HUES64 (cell line): ENCODE measurements around the gene ZZZ3.
"Not testable (repeated sequence)": the region's sequence is repeated elsewhere in the genome, so short reads cannot be mapped to it uniquely, and the experiment has no call there.

Experiments
- H3K27ac ChIP-seq: 2 replicates; pipeline ENCODE4 v1.7.0; 2013; ENCODE audit warnings: low read depth, low read length, inconsistent platforms
- H3K27me3 ChIP-seq: 2 replicates; pipeline ENCODE4 v1.6.1; 2013; ENCODE audit warnings: mild to moderate bottlenecking, low read length; ENCODE audit not compliant: insufficient read depth
- H3K36me3 ChIP-seq: 2 replicates; pipeline ENCODE4 v1.6.1; 2013; ENCODE audit warnings: mild to moderate bottlenecking, low read length; ENCODE audit not compliant: insufficient read depth
- H3K4me1 ChIP-seq: 2 replicates; pipeline ENCODE4 v1.6.1; 2013; ENCODE audit warnings: mild to moderate bottlenecking, low read length, moderate library complexity; ENCODE audit not compliant: insufficient read depth
- H3K4me3 ChIP-seq: 2 replicates; pipeline ENCODE4 v1.5.1; 2013; ENCODE audit warnings: mild to moderate bottlenecking, low read length, moderate library complexity
- H3K9ac ChIP-seq: 2 replicates; pipeline ENCODE4 v1.6.1; 2013; ENCODE audit warnings: mild to moderate bottlenecking, low read depth, low read length
- H3K9me3 ChIP-seq: 2 replicates; pipeline ENCODE4 v1.6.1; 2013; ENCODE audit warnings: low read depth, low read length; ENCODE audit not compliant: insufficient read depth
- whole genome bisulfite sequencing: fragments of 150-250, 120-280 bp; methylation state at CpG from one replicate; pipeline ENCODE4 v1.1.7; 2013; ENCODE audit warnings: missing lambda C conversion rate; 5-methylcytosine and 5-hydroxymethylcytosine counted together

ZZZ3 gene

GRCh38 chr1:77687519-77687906 is 5.1 kb upstream of the ZZZ3 start:
- peaks cover 4% of the 10 kb centered on the region; the same call in 1 of the 2 replicates for H3K4me1 ChIP-seq
- H3K9ac ChIP-seq, result peak overlapping the region; percentile 53; the same call in 1 of the 2 replicates
- H3K36me3 ChIP-seq, result no peaks in the 10 kb centered on the region
- peak overlapping the region; percentile 39; the same call in 1 of the 2 replicates for H3K27ac ChIP-seq
- 63% methylated on average over 21 of the region's 21 CpGs for WGBS
- peak overlapping the region; percentile 44 for H3K4me3 ChIP-seq
- H3K27me3 ChIP-seq, result no peaks in the 10 kb centered on the region
- H3K9me3 ChIP-seq, result no peaks in the 10 kb centered on the region

GRCh38 chr1:77686796-77687518 is 4.5 kb upstream of the ZZZ3 start:
- 90% methylated on average over 29 of the region's 33 CpGs for WGBS
- Histone ChIP-seq H3K27me3 (no peaks in the 10 kb centered on the region), H3K36me3 (no peaks in the 10 kb centered on the region), H3K27ac (peak overlapping the region; percentile 39; the same call in 1 of the 2 replicates), H3K4me3 (peak overlapping the region; percentile 44), H3K9ac (peak overlapping the region; percentile 53; the same call in 1 of the 2 replicates), H3K4me1 (peaks cover 4% of the 10 kb centered on the region; the same call in 1 of the 2 replicates), H3K9me3 (no peaks in the 10 kb centered on the region)

- Histone ChIP-seq H3K9me3 (no peaks in the 10 kb centered on the region), H3K9ac (peak overlapping the region; percentile 100), H3K4me1 (peaks cover 11% of the 10 kb centered on the region; the same call in 1 of the 2 replicates), H3K27ac (peak overlapping the region; percentile 99), H3K27me3 (no peaks in the 10 kb centered on the region), H3K4me3 (peak overlapping the region; percentile 98), H3K36me3 (no peaks in the 10 kb centered on the region; the same call in 1 of the 2 replicates)
- under 1% methylated on average over 72 of the region's 72 CpGs for WGBS
These were observed 996 bp upstream of the ZZZ3 start for GRCh38 chr1:77683160-77684148.

- WGBS, result 88% methylated on average over 2 of the region's 2 CpGs
- Histone ChIP-seq H3K27ac (no peak overlapping the region), H3K4me3 (no peak overlapping the region), H3K9me3 (no peaks in the 10 kb centered on the region), H3K36me3 (no peaks in the 10 kb centered on the region; the same call in 1 of the 2 replicates), H3K9ac (no peak overlapping the region), H3K27me3 (no peaks in the 10 kb centered on the region), H3K4me1 (peaks cover 11% of the 10 kb centered on the region; the same call in 1 of the 2 replicates)
These were observed 2.3 kb downstream of the ZZZ3 start for GRCh38 chr1:77680173-77680572.

GRCh38 chr1:77678660-77679610 is 3.5 kb downstream of the ZZZ3 start:
- H3K9ac ChIP-seq, result no peak overlapping the region
- no peaks in the 10 kb centered on the region for H3K9me3 ChIP-seq
- no peaks in the 10 kb centered on the region for H3K27me3 ChIP-seq
- 94% methylated on average over 5 of the region's 5 CpGs for WGBS
- no peak overlapping the region for H3K27ac ChIP-seq
- no peaks in the 10 kb centered on the region; the same call in 1 of the 2 replicates for H3K36me3 ChIP-seq
- H3K4me1 ChIP-seq, result peaks cover 8% of the 10 kb centered on the region; the same call in 1 of the 2 replicates
- H3K4me3 ChIP-seq, result no peak overlapping the region

- peaks cover 16% of the 10 kb centered on the region for H3K4me1 ChIP-seq
- WGBS, result 93% methylated on average over 2 of the region's 3 CpGs
- not testable (repeated sequence) for H3K9ac ChIP-seq, H3K9me3 ChIP-seq, H3K36me3 ChIP-seq, H3K27me3 ChIP-seq, H3K27ac ChIP-seq, H3K4me3 ChIP-seq
These were observed 7.7 kb downstream of the ZZZ3 start for GRCh38 chr1:77674807-77675206.

- H3K9ac ChIP-seq, result no peak overlapping the region
- H3K27ac ChIP-seq, result no peak overlapping the region
- WGBS, result no CpG with 5 or more reads among the region's 1 CpG
- no peaks in the 10 kb centered on the region for H3K27me3 ChIP-seq
- no peaks in the 10 kb centered on the region; the same call in 1 of the 2 replicates for H3K36me3 ChIP-seq
- H3K4me3 ChIP-seq, result no peak overlapping the region
- H3K9me3 ChIP-seq, result no peaks in the 10 kb centered on the region
- peaks cover 16% of the 10 kb centered on the region for H3K4me1 ChIP-seq
These were observed 8.6 kb downstream of the ZZZ3 start for GRCh38 chr1:77673716-77674355.

- H3K9ac ChIP-seq, result no peak overlapping the region
- peaks cover 16% of the 10 kb centered on the region for H3K4me1 ChIP-seq
- no peaks in the 10 kb centered on the region for H3K9me3 ChIP-seq
- H3K27me3 ChIP-seq, result no peaks in the 10 kb centered on the region
- 91% methylated on average over 6 of the region's 6 CpGs for WGBS
- no peak overlapping the region for H3K4me3 ChIP-seq
- H3K27ac ChIP-seq, result no peak overlapping the region
- H3K36me3 ChIP-seq, result no peaks in the 10 kb centered on the region
These were observed 9.4 kb downstream of the ZZZ3 start for GRCh38 chr1:77673030-77673429.

GRCh38 chr1:77672374-77672773 is 10.1 kb downstream of the ZZZ3 start:
- H3K4me3 ChIP-seq, result no peak overlapping the region
- no peak overlapping the region for H3K27ac ChIP-seq
- H3K36me3 ChIP-seq, result no peaks in the 10 kb centered on the region
- peaks cover 16% of the 10 kb centered on the region for H3K4me1 ChIP-seq
- no peak overlapping the region for H3K9ac ChIP-seq
- H3K9me3 ChIP-seq, result no peaks in the 10 kb centered on the region
- no peaks in the 10 kb centered on the region for H3K27me3 ChIP-seq
- WGBS, result 100% methylated on average over 2 of the region's 2 CpGs

GRCh38 chr1:77671836-77672235 is 10.6 kb downstream of the ZZZ3 start:
- 91% methylated on average over 5 of the region's 5 CpGs for WGBS
- no peak overlapping the region for H3K4me3 ChIP-seq
- peaks cover 16% of the 10 kb centered on the region for H3K4me1 ChIP-seq
- no peaks in the 10 kb centered on the region for H3K36me3 ChIP-seq
- no peaks in the 10 kb centered on the region for H3K9me3 ChIP-seq
- no peak overlapping the region for H3K9ac ChIP-seq
- H3K27me3 ChIP-seq, result no peaks in the 10 kb centered on the region
- no peak overlapping the region for H3K27ac ChIP-seq
